Measurements from ENCODE around the gene OSBPL10. TPM values are rescaled to one million over a fixed set of nuclear protein-coding genes. Genes with fewer than 3 reads are reported as not detected.

OSBPL10 gene
- polyA plus RNA-seq, 1 donor from 2014 or later, result 2.0 TPM

DNA sequence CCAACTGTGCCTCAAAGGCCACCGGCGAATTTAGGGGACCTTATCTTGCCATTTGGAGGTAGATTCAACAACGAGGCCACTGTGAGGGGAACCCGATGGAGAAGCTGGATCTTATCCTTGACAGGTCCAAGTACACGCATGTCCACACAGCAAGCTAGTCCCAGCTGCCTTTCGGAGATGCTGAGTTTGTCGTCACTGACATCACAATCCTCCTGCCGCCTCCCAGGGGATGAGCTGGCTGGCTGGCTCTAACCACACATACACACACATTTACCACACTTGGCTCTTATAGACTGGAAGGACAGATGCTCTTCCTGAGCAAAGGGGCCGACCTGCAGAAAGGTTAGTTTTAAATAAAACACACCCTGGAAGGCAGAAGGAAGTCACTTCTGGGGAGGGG, 272.1 kb downstream of the OSBPL10 start:
- TF ChIP-seq REST (IDR thresholded peaks at IDR 0.05; ENCODE audit: borderline replicate concordance) (no peak), TAF1 (IDR thresholded peaks at IDR 0.05; ENCODE audit: low read depth) (no peak), RAD21 (conservative IDR thresholded peaks at IDR 0.05) (no peak), SMC3 (conservative IDR thresholded peaks at IDR 0.05; ENCODE audit: poor library complexity) (no peak), EP300 (conservative IDR thresholded peaks at IDR 0.05; ENCODE audit: poor library complexity, severe bottlenecking) (no peak), EZH2 (IDR thresholded peaks at IDR 0.05; ENCODE audit: borderline replicate concordance, insufficient read depth, low read length, poor library complexity, severe bottlenecking) (no peak), POLR2AphosphoS5 (IDR thresholded peaks at IDR 0.05) (no peak), MXI1 (conservative IDR thresholded peaks at IDR 0.05; ENCODE audit: poor library complexity, severe bottlenecking) (no peak), CTCF (IDR thresholded peaks at IDR 0.05; ENCODE audit: poor library complexity, severe bottlenecking) (no peak)
- Histone ChIP-seq H3K27ac (ENCODE audit: low read length) (no peak overlapping the region), H2AFZ (ENCODE audit: low read depth, low read length) (no peak overlapping the region)

GRCh38 chr3:31707286-31707685, 273.8 kb downstream of the OSBPL10 start:
- no peaks in the 10 kb centered on the region for H3F3A ChIP-seq (ENCODE audit: insufficient read depth, low read length, poor library complexity, severe bottlenecking)
- H3K36me3 ChIP-seq (ENCODE audit: insufficient read depth, low read length), result no peaks in the 10 kb centered on the region
- no peak for TF ChIP-seq MXI1 (conservative IDR thresholded peaks at IDR 0.05; ENCODE audit: poor library complexity, severe bottlenecking)
- TF ChIP-seq REST (IDR thresholded peaks at IDR 0.05; ENCODE audit: borderline replicate concordance), result no peak
- no peak for TF ChIP-seq EZH2 (IDR thresholded peaks at IDR 0.05; ENCODE audit: borderline replicate concordance, insufficient read depth, low read length, poor library complexity, severe bottlenecking)
- TF ChIP-seq POLR2AphosphoS5 (IDR thresholded peaks at IDR 0.05), result no peak
- no peak for TF ChIP-seq SMC3 (conservative IDR thresholded peaks at IDR 0.05; ENCODE audit: poor library complexity)
- no peak for TF ChIP-seq RAD21 (conservative IDR thresholded peaks at IDR 0.05)
- no peak for TF ChIP-seq EP300 (conservative IDR thresholded peaks at IDR 0.05; ENCODE audit: poor library complexity, severe bottlenecking)
- no peak for TF ChIP-seq CTCF (IDR thresholded peaks at IDR 0.05; ENCODE audit: poor library complexity, severe bottlenecking)
- TF ChIP-seq TAF1 (IDR thresholded peaks at IDR 0.05; ENCODE audit: low read depth), result no peak
- H3K9me2 ChIP-seq (ENCODE audit: insufficient read depth, low read length), result no peaks in the 10 kb centered on the region
- no peaks in the 10 kb centered on the region for H3K79me2 ChIP-seq (replicated peaks; ENCODE audit: insufficient read depth, low read length)
- no peaks in the 10 kb centered on the region for H3K9me3 ChIP-seq (ENCODE audit: low read length)
- no peaks in the 10 kb centered on the region for H3K27me3 ChIP-seq (ENCODE audit: insufficient read depth, low read depth, low read length)
- no peaks in the 10 kb centered on the region for H4K20me1 ChIP-seq (ENCODE audit: insufficient read depth)
- no peak overlapping the region for H3K4me3 ChIP-seq (ENCODE audit: low read length)
- no peak overlapping the region for H3K27ac ChIP-seq (ENCODE audit: low read length)
- H3K9ac ChIP-seq (ENCODE audit: low read length), result no peak overlapping the region
- no peak overlapping the region for H2AFZ ChIP-seq (ENCODE audit: low read depth, low read length)
- no peak overlapping the region for H3K4me2 ChIP-seq (ENCODE audit: low read length)

More for the DNA sequence above, 272.1 kb downstream of the OSBPL10 start:
- Histone ChIP-seq H3K9ac (ENCODE audit: low read length) (no peak overlapping the region), H3K4me3 (ENCODE audit: low read length) (no peak overlapping the region), H3K4me2 (ENCODE audit: low read length) (no peak overlapping the region), H3F3A (ENCODE audit: insufficient read depth, low read length, poor library complexity, severe bottlenecking) (no peaks in the 10 kb centered on the region), H4K20me1 (ENCODE audit: insufficient read depth) (no peaks in the 10 kb centered on the region), H3K36me3 (ENCODE audit: insufficient read depth, low read length) (no peaks in the 10 kb centered on the region), H3K9me3 (ENCODE audit: low read length) (no peaks in the 10 kb centered on the region), H3K79me2 (replicated peaks; ENCODE audit: insufficient read depth, low read length) (no peaks in the 10 kb centered on the region), H3K9me2 (ENCODE audit: insufficient read depth, low read length) (no peaks in the 10 kb centered on the region), H3K27me3 (ENCODE audit: insufficient read depth, low read depth, low read length) (no peaks in the 10 kb centered on the region)

All from neural cell (in vitro differentiated cells).